Adrenal gland (tissue), 12 donors: ENCODE results near the gene CISD3. TPM values are rescaled to one million over a fixed set of nuclear protein-coding genes. Genes with fewer than 3 reads are reported as not detected.

ENCODE experiments used
- DNase-seq, 7 donors: peaks; one replicate each; pipeline ENCODE4 v3.0.0-alpha.2; 2019 to 2020
- H3K27ac ChIP-seq, 5 donors: fragments of 200-600 bp; sonication (generic) in 4 of 5; 1 replicate in 3 of 5; 2 replicates in 2 of 5; pipeline versions ENCODE4 v1.5.1 to v1.8.0; 2016 to 2020; ENCODE audit warnings: mild to moderate bottlenecking in 1 of 5
- H3K27me3 ChIP-seq: fragments of 200-600 bp; 2 replicates; pipeline ENCODE4 v1.8.0; 2021
- H3K36me3 ChIP-seq, 2 donors: fragments of 200-600 bp; replicated peaks in 1 of 2; 1 replicate in 1 of 2; 2 replicates in 1 of 2; pipeline versions ENCODE4 v1.5.1 to v1.8.0; 2018 to 2022
- H3K4me1 ChIP-seq, 2 donors: fragments of 200-600 bp; replicated peaks in 1 of 2; 1 replicate in 1 of 2; 2 replicates in 1 of 2; pipeline versions ENCODE4 v1.5.1 to v1.8.0; 2018 to 2021
- H3K4me3 ChIP-seq, 4 donors: fragments of 200-600 bp; sonication (generic) in 3 of 4; one replicate each; pipeline ENCODE4 v1.5.1; 2016 to 2018
- H3K9me3 ChIP-seq, 3 donors: fragments of 200-600 bp; sonication (generic) in 1 of 3; replicated peaks in 1 of 3; 1 replicate in 2 of 3; 2 replicates in 1 of 3; pipeline versions ENCODE4 v1.5.1 to v1.8.0; 2016 to 2021
- POLR2A ChIP-seq, 2 donors: fragments of 450-650 bp; IDR thresholded peaks; one replicate each; pipeline ENCODE4 v1.6.1; 2017; ENCODE audit warnings: antibody characterized with exemption in 2 of 2, mild to moderate bottlenecking in 2 of 2, moderate library complexity in 1 of 2
- WGBS, 4 donors: extraction: QIAGEN DNeasy Blood & Tissue Kit in 2 of 4; methylation state at CpG; one replicate each; pipeline versions ENCODE4 v1.1.5 to v1.1.7; 2013 to 2017; 5-methylcytosine and 5-hydroxymethylcytosine counted together
- intact Hi-C, 2 donors: fragments of 100-400 bp; cut with DNase I; formaldehyde crosslinking; loops; one replicate each; pipeline versions ENCODE4 v1.14.1 to v1.15.0; 2022 to 2023
- polyA plus RNA-seq, 3 donors: library from polyadenylated mRNA; stranded (reverse); fragments of 200-250 nt in 2 of 3; fragments of 350-450 nt in 1 of 3; fragmentation: Illumina TruSeq in 1 of 3; extraction: RNeasy Lipid Tissue Mini Kit (QIAGEN cat#74804) in 1 of 3; gene quantifications; one replicate each; pipeline ENCODE4 v1.2.3, GENCODE V29; 2013 to 2014
- total RNA-seq, 9 donors: library from RNA; depleted of rRNA in 4 of 9; stranded (reverse); fragments of >200 nt in 4 of 9; fragments of 120-200 nt in 1 of 9; fragmentation: NEBNext Ultra II Directional in 1 of 9; extraction: Animal tissue kit (Norgen Biotek cat#: 25700) in 1 of 9; gene quantifications; one replicate each; pipeline versions ENCODE4 v1.1.0 to v1.2.4, GENCODE V29; 2013 to 2023
- TF ChIP-seq, protein P1 (sequence below), 6 experiments: fragments of 450-650 bp in 4 of 6; fragments of 200-600 bp in 2 of 6; sonication (generic) in 1 of 6; IDR thresholded peaks; 1 replicate in 5 of 6; 2 replicates in 1 of 6; pipeline versions ENCODE4 v1.5.1 to v1.8.0; 2016 to 2021; ENCODE audit warnings: antibody characterized with exemption in 6 of 6, mild to moderate bottlenecking in 2 of 6, moderate library complexity in 1 of 6
- donor health status: healthy with polysubstance abuse.
- donor health status: Bipolar disorder and iron deficiency.
- donor health status: DM: yes; HTN: yes; CAD: no.
- donor health status: DM: no; HTN: no; CAD: no.
- donor health status: DM: no; HTN: no; CAD: no.
- donor health status: DM: yes; HTN: yes; CAD: no.

CISD3 gene
- total and polyA plus RNA-seq, 12 donors, result 7.2 to 78.7 (median 43.1) TPM

DNA sequence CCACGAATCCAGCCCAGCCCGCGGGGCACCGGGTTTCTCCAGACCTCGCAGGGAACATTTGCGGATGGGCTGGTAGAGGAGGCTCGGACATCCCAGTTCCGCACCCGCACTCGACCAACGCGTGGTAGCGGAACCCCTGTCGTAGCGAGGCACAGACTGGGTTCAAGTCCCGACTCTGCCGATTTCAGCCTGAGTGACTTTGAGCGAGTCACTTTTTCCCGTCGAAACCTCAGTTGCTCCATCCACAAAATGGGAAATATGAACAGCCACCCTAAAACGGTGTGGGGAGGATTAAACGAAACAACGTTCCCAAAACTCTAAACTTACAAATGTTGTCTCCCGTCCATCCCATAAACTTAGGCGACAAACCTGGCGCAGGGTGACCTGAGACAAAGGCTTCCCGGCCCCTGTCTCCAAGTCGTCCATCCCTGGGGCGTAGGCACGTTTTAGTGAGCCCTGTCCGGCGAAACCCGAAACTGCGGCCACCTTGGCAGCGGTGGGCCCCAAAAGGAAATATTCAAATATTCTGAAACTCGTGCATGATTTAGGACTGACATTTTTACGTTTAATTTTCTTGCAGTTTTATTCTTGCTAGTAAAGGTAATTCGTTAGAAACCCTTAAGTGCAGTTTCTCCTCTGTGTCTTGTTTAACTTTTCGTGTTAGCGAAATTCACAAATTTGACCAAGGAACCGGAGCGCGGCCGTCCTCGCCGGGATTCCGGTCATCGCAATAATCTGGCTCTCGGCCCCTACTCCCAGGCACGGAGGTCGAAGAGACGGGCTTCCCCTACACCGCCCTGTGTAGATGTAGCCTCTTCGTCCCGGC lies 27.0 kb upstream of the CISD3 start:
- no peaks in the 10 kb centered on the region for H3K27me3 ChIP-seq
- H3K27ac ChIP-seq, result peak overlapping the region; percentile 90 to 99 (median 99)
- no peaks in the 10 kb centered on the region for H3K9me3 ChIP-seq
- peaks cover 24 to 51% of the 10 kb centered on the region in 2 donors for H3K4me1 ChIP-seq
- peak overlapping the region in 3 of 4 donors; percentile 4 to 95 (median 74) for H3K4me3 ChIP-seq
- H3K36me3 ChIP-seq, result peaks cover 0 to 7% of the 10 kb centered on the region in 2 donors
- WGBS, 4 donors, result 2% methylated on average over 31 to 55 of the region's 55 CpGs
- peak in 2 of 7 donors; percentile 37 to 56 for DNase-seq
- TF ChIP-seq, protein P1, sequence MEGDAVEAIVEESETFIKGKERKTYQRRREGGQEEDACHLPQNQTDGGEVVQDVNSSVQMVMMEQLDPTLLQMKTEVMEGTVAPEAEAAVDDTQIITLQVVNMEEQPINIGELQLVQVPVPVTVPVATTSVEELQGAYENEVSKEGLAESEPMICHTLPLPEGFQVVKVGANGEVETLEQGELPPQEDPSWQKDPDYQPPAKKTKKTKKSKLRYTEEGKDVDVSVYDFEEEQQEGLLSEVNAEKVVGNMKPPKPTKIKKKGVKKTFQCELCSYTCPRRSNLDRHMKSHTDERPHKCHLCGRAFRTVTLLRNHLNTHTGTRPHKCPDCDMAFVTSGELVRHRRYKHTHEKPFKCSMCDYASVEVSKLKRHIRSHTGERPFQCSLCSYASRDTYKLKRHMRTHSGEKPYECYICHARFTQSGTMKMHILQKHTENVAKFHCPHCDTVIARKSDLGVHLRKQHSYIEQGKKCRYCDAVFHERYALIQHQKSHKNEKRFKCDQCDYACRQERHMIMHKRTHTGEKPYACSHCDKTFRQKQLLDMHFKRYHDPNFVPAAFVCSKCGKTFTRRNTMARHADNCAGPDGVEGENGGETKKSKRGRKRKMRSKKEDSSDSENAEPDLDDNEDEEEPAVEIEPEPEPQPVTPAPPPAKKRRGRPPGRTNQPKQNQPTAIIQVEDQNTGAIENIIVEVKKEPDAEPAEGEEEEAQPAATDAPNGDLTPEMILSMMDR (IDR thresholded peaks at IDR 0.05), result no peak
- TF ChIP-seq POLR2A (IDR thresholded peaks at IDR 0.05), result no peak
- intact Hi-C loops, result no loop called here

DNA sequence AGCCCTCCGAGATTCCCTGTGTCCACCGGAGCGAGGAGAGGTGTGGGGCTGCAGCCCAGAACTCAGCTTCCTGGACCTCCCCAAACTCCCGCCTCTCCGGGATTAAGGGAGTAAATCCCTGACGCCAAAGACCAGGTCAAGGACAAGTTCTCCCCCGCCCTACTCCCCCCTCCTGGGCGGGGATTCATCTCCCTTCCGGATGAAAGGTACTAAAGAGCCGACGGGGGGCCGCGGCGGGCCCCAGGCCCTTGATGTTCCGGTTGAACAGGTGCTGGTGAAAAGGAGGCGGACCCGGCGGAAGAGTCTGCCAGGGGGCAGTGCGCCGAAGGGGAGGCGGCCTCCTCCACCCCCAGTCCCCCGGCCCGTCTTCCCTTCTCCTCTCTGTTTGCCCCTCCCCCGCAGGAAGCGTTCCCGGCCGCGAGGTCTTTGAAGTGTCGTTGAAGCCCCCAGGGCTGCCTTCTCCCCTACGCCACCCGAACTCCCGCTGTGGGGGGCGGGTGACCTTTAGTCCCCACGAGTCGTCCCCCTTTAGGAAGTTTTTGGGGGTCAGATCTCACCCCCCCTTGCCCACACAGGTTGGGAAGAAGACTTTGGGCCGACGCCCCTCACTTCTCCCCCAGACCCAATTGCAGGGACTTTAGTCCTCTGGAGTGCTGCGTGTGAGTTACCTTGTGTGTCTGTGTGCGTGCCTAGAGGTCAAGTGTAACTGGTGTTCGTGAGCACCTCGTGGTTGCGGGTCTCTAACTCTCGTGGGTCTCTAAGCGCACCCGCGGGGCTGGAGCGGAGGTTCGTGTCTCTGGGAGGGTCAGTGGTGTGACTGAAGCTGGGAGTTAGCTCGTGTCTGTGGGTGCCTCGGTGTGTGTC lies 26.2 kb upstream of the CISD3 start:
- H3K36me3 ChIP-seq, result peaks cover 0 to 14% of the 10 kb centered on the region in 2 donors
- H3K4me3 ChIP-seq, result peak overlapping the region in 3 of 4 donors; percentile 74 to 95 (median 94)
- H3K4me1 ChIP-seq, result peaks cover 24 to 52% of the 10 kb centered on the region in 2 donors
- no peaks in the 10 kb centered on the region for H3K27me3 ChIP-seq
- H3K9me3 ChIP-seq, result no peaks in the 10 kb centered on the region
- intact Hi-C loops, result no loop called here
- peak overlapping the region; percentile 90 to 99 (median 99) for H3K27ac ChIP-seq
- peak in 1 of 2 donors; percentile 60 for TF ChIP-seq POLR2A (IDR thresholded peaks at IDR 0.05)
- TF ChIP-seq, protein P1 (IDR thresholded peaks at IDR 0.05), result no peak
- WGBS, 4 donors, result 0 to 4% (median 1%) methylated on average over 15 to 50 of the region's 50 CpGs
- DNase-seq, result peak; percentile 82 to 93 (median 91)

DNA sequence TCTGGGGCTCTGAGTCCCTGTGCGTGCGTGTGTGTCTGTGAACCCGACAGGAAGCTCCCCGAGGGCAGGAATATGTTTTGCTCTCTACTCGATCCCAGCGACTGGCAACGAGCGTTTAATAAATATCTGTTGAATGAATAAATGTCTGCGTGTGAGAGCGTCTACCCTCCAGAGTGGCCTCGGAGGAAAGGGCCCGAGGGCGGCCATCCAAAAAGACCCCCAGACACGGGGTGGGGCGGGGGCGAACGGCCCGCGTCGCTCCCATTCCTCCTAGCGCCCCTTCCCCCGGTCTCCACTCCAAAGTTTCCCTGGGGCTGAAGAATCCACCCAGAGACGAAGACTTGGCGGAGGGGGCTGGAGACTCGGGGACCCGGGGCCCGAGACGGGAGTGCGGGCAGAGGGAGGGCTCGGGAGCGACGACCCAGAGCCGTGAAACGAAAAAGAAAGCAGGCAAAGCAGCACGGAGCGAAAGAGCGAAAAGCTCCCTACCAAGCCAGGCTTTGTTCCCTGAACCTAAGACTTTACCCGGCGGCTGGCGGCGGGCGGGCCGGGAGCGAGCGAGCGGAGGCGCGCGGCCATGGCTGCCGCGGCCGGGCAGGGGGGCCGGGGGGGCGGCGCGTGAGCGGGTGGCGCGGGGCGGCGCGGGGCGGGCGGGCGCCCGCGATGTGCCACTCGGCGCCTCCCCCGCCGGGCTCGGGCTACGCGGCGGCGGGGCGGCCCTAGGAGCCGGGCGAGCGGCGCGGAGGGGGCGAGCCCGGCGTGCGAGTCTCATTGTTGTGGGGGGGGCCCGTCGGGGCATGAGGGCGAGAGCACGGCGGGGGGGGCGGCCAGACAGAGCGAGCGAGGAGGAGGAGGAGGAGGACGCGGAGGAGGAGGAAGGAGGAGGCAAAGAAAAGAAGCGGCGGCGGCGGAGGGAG lies 25.3 kb upstream of the CISD3 start, which contains the start of gene MLLT6:
TSS of gene MLLT6 (plus strand) at position 668 of the 917 bp plus-strand sequence. CDS start 360 bp downstream, outside the sequence.
- H3K27ac ChIP-seq, result peak within 1 kb of the TSS; percentile 90 to 99 (median 99)
- WGBS, 4 donors, result 1 to 3% (median 1%) methylated on average over 27 to 98 of the region's 100 CpGs
- TF ChIP-seq, protein P1 (IDR thresholded peaks at IDR 0.05), result no peak
- TF ChIP-seq POLR2A (IDR thresholded peaks at IDR 0.05), result peak in 1 of 2 donors; percentile 79
- peak within 1 kb of the TSS; percentile 65 to 95 (median 84) for H3K4me3 ChIP-seq
- H3K36me3 ChIP-seq, result peaks cover 0 to 23% of the 10 kb centered on the region in 2 donors
- no peaks in the 10 kb centered on the region for H3K9me3 ChIP-seq
- H3K27me3 ChIP-seq, result no peaks in the 10 kb centered on the region
- H3K4me1 ChIP-seq, result peaks cover 24 to 45% of the 10 kb centered on the region in 2 donors
- peak; percentile 77 to 87 (median 79) for DNase-seq
- intact Hi-C loops, result no loop called here
